Smooth muscle cell (in vitro differentiated cells): ENCODE data around the gene CAMTA1. TPM values are rescaled to one million over a fixed set of nuclear protein-coding genes. Genes with fewer than 3 reads are reported as not detected.

Experiments
- DNase-seq: peaks from one replicate; lab custom pipeline; 2025; ENCODE audit not compliant: unreplicated experiment; lab: John Stamatoyannopoulos, UW
- H2AFZ ChIP-seq: fragments of 200-600 bp; sonication (generic); 2 replicates; pipeline ENCODE4 v1.6.0; 2016; ENCODE audit warnings: antibody characterized with exemption, low read depth, mild to moderate bottlenecking
- H3F3A ChIP-seq: fragments of 200-600 bp; sonication (generic); 2 replicates; pipeline ENCODE4 v1.6.0; 2017; ENCODE audit warnings: antibody characterized with exemption, low read depth
- H3K27ac ChIP-seq: fragments of 200-600 bp; sonication (generic); 2 replicates; pipeline ENCODE4 v1.5.1; 2016; ENCODE audit warnings: low read depth, mild to moderate bottlenecking
- H3K27me3 ChIP-seq: fragments of 200-600 bp; sonication (generic); 2 replicates; pipeline ENCODE4 v1.6.1; 2016; ENCODE audit warnings: low read depth, mild to moderate bottlenecking
- H3K36me3 ChIP-seq: fragments of 200-600 bp; sonication (generic); 2 replicates; pipeline ENCODE4 v1.5.1; 2016; ENCODE audit warnings: low read depth
- H3K4me1 ChIP-seq: fragments of 200-600 bp; sonication (generic); 2 replicates; pipeline ENCODE4 v1.5.1; 2016; ENCODE audit warnings: low read depth
- H3K4me2 ChIP-seq: fragments of 200-600 bp; sonication (generic); 2 replicates; pipeline ENCODE4 v1.6.0; 2016; ENCODE audit warnings: mild to moderate bottlenecking
- H3K4me3 ChIP-seq: fragments of 200-600 bp; sonication (generic); 2 replicates; pipeline ENCODE4 v1.5.1; 2016; ENCODE audit warnings: mild to moderate bottlenecking
- H3K79me2 ChIP-seq: fragments of 200-600 bp; sonication (generic); 2 replicates; pipeline ENCODE4 v1.6.0; 2016; ENCODE audit warnings: low read depth, mild to moderate bottlenecking
- H3K9ac ChIP-seq: fragments of 200-600 bp; sonication (generic); 2 replicates; pipeline ENCODE4 v1.6.0; 2016; ENCODE audit warnings: low read depth
- H3K9me3 ChIP-seq: fragments of 200-600 bp; sonication (generic); replicated peaks from 2 replicates; pipeline ENCODE4 v1.5.1; 2016; ENCODE audit warnings: low read depth
- H4K20me1 ChIP-seq: fragments of 200-600 bp; sonication (generic); 2 replicates; pipeline ENCODE4 v1.6.0; 2016; ENCODE audit warnings: low read depth
- WGBS: methylation state at CpG from one replicate; pipeline ENCODE4 v1.1.7; 2016; ENCODE audit warnings: low lambda C conversion rate; 5-methylcytosine and 5-hydroxymethylcytosine counted together
- polyA plus RNA-seq: library from polyadenylated mRNA; unstranded; fragments of >200 nt; fragmentation: Nextera tagmentation; extraction: Ambion mirVana; gene quantifications from 2 replicates; pipeline ENCODE4 v1.2.1, GENCODE V29; 2016
- total RNA-seq: library from RNA; depleted of rRNA; stranded (reverse); fragments of >200 nt; gene quantifications from 2 replicates; pipeline ENCODE4 v1.2.3, GENCODE V29; 2014
- TF ChIP-seq, protein P1 (sequence below): fragments of 200-600 bp; sonication (generic); IDR thresholded peaks from 2 replicates; pipeline ENCODE4 v1.5.1; 2017; ENCODE audit warnings: borderline replicate concordance, mild to moderate bottlenecking, antibody characterized with exemption; ENCODE audit not compliant: insufficient read depth, poor library complexity, severe bottlenecking

The CAMTA1 gene
- total and polyA plus RNA-seq, 2 experiments from 2014 or later: 139 to 145 TPM

DNA sequence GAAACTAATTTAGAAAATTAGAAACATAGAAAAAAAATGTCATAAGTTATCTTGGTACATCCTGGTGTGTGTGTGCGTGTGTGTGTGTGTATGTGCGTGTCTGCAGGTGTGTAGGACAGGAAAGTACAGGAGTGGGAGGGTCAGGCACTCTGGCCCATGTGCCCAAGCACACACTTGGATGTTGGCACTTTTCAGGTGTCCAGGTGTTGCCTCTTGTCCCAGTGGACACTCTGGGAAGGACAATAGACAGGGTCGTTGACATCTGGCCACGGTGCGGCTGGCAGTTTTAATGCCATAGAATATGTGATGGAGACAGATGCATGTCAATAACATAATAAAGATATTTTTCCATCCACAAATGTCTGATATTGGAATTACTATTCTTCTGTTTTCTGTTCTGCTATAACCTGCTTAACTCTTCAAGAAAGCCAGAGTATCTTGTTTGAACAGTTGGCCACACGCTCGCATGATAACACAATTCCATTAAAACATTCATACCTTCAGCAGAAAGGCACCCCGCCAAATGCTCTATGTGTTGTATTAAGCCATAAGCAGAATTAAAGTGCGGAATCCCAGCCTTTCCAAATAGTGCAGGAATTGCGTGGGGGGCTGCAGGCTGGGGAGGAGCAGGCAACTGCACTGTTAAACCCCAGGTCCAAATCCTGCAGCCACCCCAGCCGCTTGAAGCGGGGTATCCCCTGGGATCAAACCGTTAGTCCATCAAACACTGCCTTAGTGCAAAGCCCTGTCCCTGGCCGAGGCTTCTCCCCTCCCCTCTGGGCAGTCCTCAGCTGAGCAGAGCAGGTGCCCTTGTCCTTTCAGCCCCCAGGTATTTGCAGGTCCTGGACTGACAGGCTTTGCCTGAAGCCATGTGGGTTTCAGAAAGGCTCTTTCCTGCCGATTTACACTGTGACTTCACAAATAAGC, 390.0 kb downstream of the CAMTA1 start:
- Histone ChIP-seq H3K36me3 (no peaks in the 10 kb centered on the region), H3K27ac (no peak overlapping the region), H3K9me3 (no peaks in the 10 kb centered on the region), H3F3A (no peaks in the 10 kb centered on the region), H3K27me3 (no peaks in the 10 kb centered on the region), H4K20me1 (no peaks in the 10 kb centered on the region), H2AFZ (no peak overlapping the region), H3K4me2 (no peak overlapping the region), H3K9ac (no peak overlapping the region), H3K4me3 (no peak overlapping the region), H3K79me2 (no peaks in the 10 kb centered on the region), H3K4me1 (no peaks in the 10 kb centered on the region)
- DNase-seq: no peak
- TF ChIP-seq, protein P1, sequence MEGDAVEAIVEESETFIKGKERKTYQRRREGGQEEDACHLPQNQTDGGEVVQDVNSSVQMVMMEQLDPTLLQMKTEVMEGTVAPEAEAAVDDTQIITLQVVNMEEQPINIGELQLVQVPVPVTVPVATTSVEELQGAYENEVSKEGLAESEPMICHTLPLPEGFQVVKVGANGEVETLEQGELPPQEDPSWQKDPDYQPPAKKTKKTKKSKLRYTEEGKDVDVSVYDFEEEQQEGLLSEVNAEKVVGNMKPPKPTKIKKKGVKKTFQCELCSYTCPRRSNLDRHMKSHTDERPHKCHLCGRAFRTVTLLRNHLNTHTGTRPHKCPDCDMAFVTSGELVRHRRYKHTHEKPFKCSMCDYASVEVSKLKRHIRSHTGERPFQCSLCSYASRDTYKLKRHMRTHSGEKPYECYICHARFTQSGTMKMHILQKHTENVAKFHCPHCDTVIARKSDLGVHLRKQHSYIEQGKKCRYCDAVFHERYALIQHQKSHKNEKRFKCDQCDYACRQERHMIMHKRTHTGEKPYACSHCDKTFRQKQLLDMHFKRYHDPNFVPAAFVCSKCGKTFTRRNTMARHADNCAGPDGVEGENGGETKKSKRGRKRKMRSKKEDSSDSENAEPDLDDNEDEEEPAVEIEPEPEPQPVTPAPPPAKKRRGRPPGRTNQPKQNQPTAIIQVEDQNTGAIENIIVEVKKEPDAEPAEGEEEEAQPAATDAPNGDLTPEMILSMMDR: no peak
- 91% methylated on average over 15 of the region's 15 CpGs for WGBS

DNA sequence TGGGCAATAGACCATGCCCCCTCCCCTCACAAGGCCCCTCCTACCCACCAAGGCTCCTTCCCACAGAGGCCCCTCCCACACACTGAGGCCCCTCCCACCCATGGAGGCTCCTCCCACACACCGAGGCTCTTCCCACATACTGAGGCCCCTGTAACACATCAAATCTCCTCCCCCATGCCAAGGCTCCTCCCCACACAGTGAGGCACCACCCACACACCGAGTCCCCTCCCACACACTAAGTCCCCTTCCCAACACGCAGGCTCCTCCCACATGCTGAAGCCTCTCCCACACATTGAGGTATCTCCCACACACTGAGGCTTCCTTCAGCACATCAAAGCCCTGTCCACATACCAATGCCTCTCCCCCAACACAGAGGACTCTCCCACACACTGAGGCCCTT, 391.8 kb downstream of the CAMTA1 start:
- H3K4me2 ChIP-seq: no peak overlapping the region
- no peak overlapping the region for H2AFZ ChIP-seq
- no peak for DNase-seq
- H3K27me3 ChIP-seq: no peaks in the 10 kb centered on the region
- no peak overlapping the region for H3K9ac ChIP-seq
- H3K79me2 ChIP-seq: no peaks in the 10 kb centered on the region
- TF ChIP-seq, protein P1: no peak
- no peaks in the 10 kb centered on the region for H3F3A ChIP-seq
- no peak overlapping the region for H3K4me3 ChIP-seq
- WGBS: 100% methylated on average over 2 of the region's 3 CpGs
- H3K27ac ChIP-seq: no peak overlapping the region
- peaks cover 9% of the 10 kb centered on the region for H3K9me3 ChIP-seq
- no peaks in the 10 kb centered on the region for H4K20me1 ChIP-seq
- no peaks in the 10 kb centered on the region for H3K36me3 ChIP-seq
- no peaks in the 10 kb centered on the region for H3K4me1 ChIP-seq

DNA sequence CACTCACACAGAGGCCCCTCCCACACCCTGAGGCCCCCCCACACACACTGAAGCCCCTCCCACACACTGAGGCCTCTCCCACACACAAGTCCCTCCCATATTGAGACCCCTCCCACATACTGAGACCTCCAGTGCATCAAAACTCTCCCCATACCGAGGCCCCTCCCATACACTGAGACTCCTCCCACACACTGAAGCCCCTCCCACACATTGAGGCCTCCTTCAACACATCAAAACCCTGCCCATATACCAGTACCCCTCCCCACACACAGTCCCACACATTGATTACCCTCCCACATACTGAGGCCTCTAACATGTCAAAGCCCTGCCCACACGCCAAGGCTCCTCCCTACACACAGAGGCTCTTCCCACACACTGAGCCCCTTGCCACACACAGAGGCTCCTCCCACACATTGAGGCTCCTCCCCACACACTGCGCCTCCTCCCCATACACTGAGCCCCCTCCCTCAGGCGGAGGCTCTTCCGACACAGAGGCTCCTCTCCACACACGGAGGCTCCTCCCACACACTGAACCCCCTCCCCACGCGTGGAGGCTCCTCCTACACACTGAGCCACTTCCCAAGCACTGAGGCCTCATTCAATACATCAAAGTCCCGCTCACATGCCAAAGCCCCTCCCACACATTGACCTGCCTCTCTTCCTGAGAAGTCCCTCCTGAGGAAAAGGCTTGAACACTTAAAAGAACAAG, 392.3 kb downstream of the CAMTA1 start:
- Histone ChIP-seq H3K79me2 (no peaks in the 10 kb centered on the region), H3K9me3 (peaks cover 9% of the 10 kb centered on the region), H4K20me1 (no peaks in the 10 kb centered on the region), H3K4me3 (no peak overlapping the region), H3K4me2 (no peak overlapping the region), H3K27me3 (no peaks in the 10 kb centered on the region), H3K36me3 (no peaks in the 10 kb centered on the region), H2AFZ (no peak overlapping the region), H3K27ac (no peak overlapping the region), H3K9ac (no peak overlapping the region), H3K4me1 (no peaks in the 10 kb centered on the region), H3F3A (no peaks in the 10 kb centered on the region)
- WGBS: 69% methylated on average over 8 of the region's 9 CpGs
- TF ChIP-seq, protein P1: no peak
- DNase-seq: no peak
